ENCODE measurements around the gene MFN2. TPM values are rescaled to one million over a fixed set of nuclear protein-coding genes. Genes with fewer than 3 reads are reported as not detected.
"Not testable (repeated sequence)": the region's sequence is repeated elsewhere in the genome, so short reads cannot be mapped to it uniquely, and the experiment has no call there.

Gene MFN2
- total RNA-seq, 1 donor, result 59.7 TPM

DNA sequence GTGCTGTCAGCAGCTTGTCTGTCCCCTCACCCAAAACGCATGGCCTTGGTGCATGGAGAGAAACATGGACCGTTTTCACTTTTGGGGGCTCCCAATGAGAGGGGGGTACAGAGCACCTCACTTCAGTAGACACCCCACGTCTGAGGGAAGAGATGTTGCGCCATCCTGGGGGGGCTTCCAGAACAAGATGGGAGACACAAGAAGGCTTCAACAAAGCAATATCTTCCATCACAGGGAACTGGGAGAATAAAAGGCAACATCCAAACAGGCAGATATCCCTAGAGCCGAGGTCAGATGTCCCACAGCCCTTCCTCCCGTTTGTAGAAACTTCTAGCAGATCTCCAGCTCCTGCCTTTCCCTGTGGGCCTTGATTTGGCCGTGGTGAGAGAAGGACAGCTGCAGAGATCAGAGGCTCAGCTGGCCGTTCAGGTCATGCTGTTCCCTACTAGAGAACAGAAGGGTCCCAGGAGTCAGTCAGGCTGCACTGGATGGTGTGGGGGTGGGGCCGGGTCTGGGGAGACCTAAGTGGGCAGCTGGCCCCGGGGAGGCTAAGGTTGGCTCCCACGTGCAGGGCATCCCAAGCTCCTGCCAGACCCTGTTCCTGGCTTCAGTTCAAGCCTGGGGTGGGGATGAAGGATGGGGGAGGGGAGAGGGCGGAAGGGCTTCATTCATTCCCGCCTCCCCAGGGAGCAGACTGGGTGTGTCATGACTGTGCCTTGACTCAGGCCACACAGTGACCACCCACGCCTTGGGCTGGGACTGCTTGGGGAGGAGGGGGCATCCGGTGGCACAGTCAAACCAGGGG lies 41.3 kb upstream of the MFN2 start:
- no peak overlapping the region for H3K4me3 ChIP-seq (ENCODE audit: low read depth, low read length)
- no peak for DNase-seq (ENCODE audit: low read depth)
- TF ChIP-seq, protein P1, sequence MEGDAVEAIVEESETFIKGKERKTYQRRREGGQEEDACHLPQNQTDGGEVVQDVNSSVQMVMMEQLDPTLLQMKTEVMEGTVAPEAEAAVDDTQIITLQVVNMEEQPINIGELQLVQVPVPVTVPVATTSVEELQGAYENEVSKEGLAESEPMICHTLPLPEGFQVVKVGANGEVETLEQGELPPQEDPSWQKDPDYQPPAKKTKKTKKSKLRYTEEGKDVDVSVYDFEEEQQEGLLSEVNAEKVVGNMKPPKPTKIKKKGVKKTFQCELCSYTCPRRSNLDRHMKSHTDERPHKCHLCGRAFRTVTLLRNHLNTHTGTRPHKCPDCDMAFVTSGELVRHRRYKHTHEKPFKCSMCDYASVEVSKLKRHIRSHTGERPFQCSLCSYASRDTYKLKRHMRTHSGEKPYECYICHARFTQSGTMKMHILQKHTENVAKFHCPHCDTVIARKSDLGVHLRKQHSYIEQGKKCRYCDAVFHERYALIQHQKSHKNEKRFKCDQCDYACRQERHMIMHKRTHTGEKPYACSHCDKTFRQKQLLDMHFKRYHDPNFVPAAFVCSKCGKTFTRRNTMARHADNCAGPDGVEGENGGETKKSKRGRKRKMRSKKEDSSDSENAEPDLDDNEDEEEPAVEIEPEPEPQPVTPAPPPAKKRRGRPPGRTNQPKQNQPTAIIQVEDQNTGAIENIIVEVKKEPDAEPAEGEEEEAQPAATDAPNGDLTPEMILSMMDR (IDR thresholded peaks at IDR 0.05; ENCODE audit: insufficient read depth, low read length), result no peak

DNA sequence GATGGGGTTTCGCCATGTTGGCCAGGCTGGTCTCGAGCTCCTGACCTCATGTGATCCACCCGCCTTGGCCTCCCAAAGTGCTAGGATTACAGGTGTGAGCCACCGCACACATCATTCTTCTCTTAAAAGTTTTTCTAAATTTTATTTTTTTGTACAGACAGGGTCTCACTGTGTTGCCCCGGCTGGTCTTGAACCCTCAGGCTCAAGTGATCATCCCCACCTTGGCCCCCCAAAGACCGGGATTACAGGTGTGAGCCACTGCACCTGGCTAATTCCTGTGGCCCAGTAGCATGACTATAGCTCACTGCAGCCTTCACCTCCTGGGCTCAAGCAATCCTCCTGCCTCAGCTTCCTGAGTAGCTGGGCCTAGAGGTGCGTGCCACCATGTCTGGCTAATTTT lies 40.5 kb upstream of the MFN2 start:
- DNase-seq (ENCODE audit: low read depth); H3K4me3 ChIP-seq (ENCODE audit: low read depth, low read length): not testable (repeated sequence)

DNA sequence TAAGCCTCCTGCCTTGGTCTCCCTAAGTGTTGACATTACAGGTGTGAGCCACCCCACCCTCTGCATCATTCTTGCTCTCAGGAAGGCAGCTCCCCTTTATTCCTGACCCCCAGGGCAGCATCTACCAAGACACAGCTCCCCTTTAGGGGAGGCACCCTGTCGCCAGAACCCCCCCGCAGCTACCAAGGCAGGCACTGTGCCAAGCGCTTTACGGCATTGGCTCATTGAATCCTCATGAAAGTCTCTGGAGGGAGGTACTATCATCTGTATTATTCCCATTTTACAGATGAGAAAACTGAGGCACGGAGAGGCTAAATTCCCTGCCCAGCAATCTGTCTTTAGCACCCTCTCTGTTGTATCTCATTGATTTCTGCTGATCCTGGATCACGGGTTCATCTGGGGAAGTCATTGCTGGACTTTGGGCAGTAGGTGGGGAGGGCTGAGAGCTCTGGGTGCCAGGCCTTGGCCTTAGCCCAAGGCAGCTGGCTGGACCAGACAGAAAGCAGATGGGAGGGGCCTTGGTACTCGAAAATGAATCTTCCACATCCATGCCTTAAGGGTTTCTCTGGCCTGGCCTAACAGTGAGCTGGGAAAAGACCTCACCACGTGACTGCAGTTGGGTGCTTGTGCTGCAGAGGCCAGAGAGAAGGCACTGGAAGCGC lies 39.9 kb upstream of the MFN2 start:
- H3K4me3 ChIP-seq (ENCODE audit: low read depth, low read length), result no peak overlapping the region
- TF ChIP-seq, protein P1 (IDR thresholded peaks at IDR 0.05; ENCODE audit: insufficient read depth, low read length), result no peak
- peak; percentile 56 for DNase-seq (ENCODE audit: low read depth)

DNA sequence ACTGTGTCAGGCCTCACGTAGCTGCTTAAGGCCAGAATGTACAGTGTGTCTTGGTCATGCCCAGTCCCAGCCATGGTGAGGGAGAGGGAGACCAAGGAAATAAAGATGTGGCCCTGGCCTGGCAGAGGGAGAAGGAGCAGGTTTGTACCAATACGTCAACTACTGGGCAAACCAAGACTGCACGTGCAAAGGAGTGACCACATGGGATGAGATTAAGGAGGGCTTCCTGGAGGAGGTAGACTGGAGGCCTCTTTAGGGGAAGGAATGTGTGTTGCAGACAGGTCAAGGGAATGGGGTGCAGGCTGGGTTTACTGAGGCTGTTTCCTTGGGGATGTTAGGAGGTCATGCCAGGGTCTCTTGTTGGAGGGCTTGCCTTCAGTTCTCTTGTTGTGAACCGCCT lies 38.0 kb upstream of the MFN2 start:
- H3K4me3 ChIP-seq (ENCODE audit: low read depth, low read length), result no peak overlapping the region
- no peak for DNase-seq (ENCODE audit: low read depth)
- TF ChIP-seq, protein P1 (IDR thresholded peaks at IDR 0.05; ENCODE audit: insufficient read depth, low read length), result no peak

DNA sequence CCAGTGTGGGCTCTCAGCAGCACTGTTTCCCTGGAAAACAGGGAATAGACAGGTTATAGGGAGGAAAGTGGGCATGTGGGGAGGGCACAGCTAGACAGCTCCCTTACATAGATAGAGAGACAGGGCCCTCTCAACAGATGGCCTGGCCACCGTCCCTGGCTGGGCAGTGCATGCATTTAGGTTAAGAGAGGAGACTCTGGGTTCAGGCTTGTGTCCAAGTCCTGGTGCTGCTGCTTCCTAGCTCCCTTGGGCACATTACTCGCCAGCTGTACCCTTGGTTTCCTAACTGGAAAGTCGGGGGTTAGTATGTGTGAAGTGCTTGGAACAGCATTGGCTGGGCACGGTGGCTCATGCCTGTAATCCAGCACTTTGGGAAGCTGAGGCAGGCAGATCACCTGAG lies 36.6 kb upstream of the MFN2 start:
- TF ChIP-seq, protein P1 (IDR thresholded peaks at IDR 0.05; ENCODE audit: insufficient read depth, low read length), result no peak
- no peak for DNase-seq (ENCODE audit: low read depth)

DNA sequence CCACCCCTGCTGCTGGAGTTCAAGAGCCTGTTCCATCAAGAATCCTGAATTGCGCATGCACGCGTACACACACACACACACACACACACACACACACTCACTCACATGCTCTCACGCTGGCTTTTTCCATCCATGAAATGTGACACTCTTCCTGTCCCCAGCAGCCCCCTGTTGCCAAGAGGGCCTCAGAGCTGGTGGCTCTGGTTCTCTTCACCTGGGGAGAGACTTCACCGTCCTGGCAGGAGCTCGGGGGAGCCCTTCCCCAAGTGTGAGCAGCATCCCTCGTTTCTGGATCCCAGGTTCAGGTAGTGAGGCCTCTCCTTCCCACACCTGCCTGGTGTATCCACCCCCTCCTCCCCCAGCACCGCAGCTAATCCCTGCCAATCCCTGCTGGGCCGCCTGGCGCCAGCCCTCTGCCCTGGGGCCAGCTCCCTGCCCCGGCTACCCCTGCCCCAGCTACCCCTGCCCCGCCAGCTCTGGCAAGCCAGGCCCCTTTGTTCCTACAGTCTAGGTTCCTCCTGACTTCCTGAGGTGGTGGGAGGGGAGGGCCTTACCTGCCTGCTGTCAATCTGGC lies 35.8 kb upstream of the MFN2 start:
- H3K4me3 ChIP-seq (ENCODE audit: low read depth, low read length), result no peak overlapping the region
- no peak for DNase-seq (ENCODE audit: low read depth)
- TF ChIP-seq, protein P1 (IDR thresholded peaks at IDR 0.05; ENCODE audit: insufficient read depth, low read length), result no peak

More for the DNA sequence above, 36.6 kb upstream of the MFN2 start:
- no peak overlapping the region for H3K4me3 ChIP-seq (ENCODE audit: low read depth, low read length)

DNA sequence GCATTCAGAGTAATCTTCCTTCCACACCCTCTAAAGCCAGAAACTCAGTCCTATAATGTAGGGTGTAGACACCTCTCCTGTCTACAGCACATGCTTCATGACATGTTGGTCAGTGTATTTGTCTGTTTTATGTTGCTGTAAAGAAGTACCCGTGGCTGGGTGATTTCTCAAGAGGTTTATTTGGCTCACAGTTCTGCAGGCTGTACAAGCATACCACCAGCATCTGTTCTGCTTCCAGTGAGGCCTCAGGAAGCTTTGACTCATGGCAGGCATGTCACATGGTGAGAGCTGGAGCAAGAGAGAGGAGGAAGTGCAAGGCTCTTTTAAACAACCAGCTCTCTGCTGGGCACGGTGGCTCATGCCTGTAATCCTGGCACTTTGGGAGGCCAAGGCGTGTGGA lies 33.6 kb upstream of the MFN2 start:
- H3K4me3 ChIP-seq (ENCODE audit: low read depth, low read length), result no peak overlapping the region
- no peak for DNase-seq (ENCODE audit: low read depth)
- TF ChIP-seq, protein P1 (IDR thresholded peaks at IDR 0.05; ENCODE audit: insufficient read depth, low read length), result no peak
